IPS-15b (cell line): ENCODE data around the gene RFX4.

Experiments used
- H3K27me3 ChIP-seq: one replicate; pipeline ENCODE4 v1.6.1; 2013; ENCODE audit warnings: low read length; ENCODE audit not compliant: control insufficient read depth, insufficient read depth
- H3K36me3 ChIP-seq: one replicate; pipeline ENCODE4 v1.6.1; 2013; ENCODE audit warnings: low read length; ENCODE audit not compliant: control insufficient read depth, insufficient read depth
- H3K4me1 ChIP-seq: one replicate; pipeline ENCODE4 v1.6.1; 2013; ENCODE audit warnings: mild to moderate bottlenecking, low read length; ENCODE audit not compliant: control insufficient read depth, insufficient read depth
- H3K4me3 ChIP-seq: one replicate; pipeline ENCODE4 v1.5.1; 2013; ENCODE audit warnings: low read depth, low read length
- H3K9ac ChIP-seq: one replicate; pipeline ENCODE4 v1.6.1; 2013; ENCODE audit warnings: low read depth, mild to moderate bottlenecking, low read length
- H3K9me3 ChIP-seq: one replicate; pipeline ENCODE4 v1.6.1; 2013; ENCODE audit warnings: mild to moderate bottlenecking, low read length; ENCODE audit not compliant: control insufficient read depth, insufficient read depth

The RFX4 gene

GRCh38 chr12:106632797-106633450, 50.1 kb downstream of the RFX4 start:
- no peak overlapping the region for H3K9ac ChIP-seq
- no peak overlapping the region for H3K4me3 ChIP-seq
- H3K36me3 ChIP-seq: no peaks in the 10 kb centered on the region
- no peaks in the 10 kb centered on the region for H3K4me1 ChIP-seq
- no peaks in the 10 kb centered on the region for H3K9me3 ChIP-seq
- no peaks in the 10 kb centered on the region for H3K27me3 ChIP-seq

GRCh38 chr12:106633451-106633823, 50.6 kb downstream of the RFX4 start:
- H3K4me3 ChIP-seq: no peak overlapping the region
- no peaks in the 10 kb centered on the region for H3K9me3 ChIP-seq
- H3K4me1 ChIP-seq: no peaks in the 10 kb centered on the region

GRCh38 chr12:106634206-106634605, 51.4 kb downstream of the RFX4 start:
- Histone ChIP-seq H3K9me3 (no peaks in the 10 kb centered on the region), H3K9ac (no peak overlapping the region), H3K4me3 (no peak overlapping the region), H3K27me3 (no peaks in the 10 kb centered on the region), H3K36me3 (no peaks in the 10 kb centered on the region), H3K4me1 (no peaks in the 10 kb centered on the region)

More at GRCh38 chr12:106633451-106633823, 50.6 kb downstream of the RFX4 start:
- Histone ChIP-seq H3K9ac (no peak overlapping the region), H3K27me3 (no peaks in the 10 kb centered on the region), H3K36me3 (no peaks in the 10 kb centered on the region)

GRCh38 chr12:106643000-106643399, 60.2 kb downstream of the RFX4 start:
- no peak overlapping the region for H3K4me3 ChIP-seq
- H3K4me1 ChIP-seq: peaks cover 4% of the 10 kb centered on the region
- H3K9me3 ChIP-seq: no peaks in the 10 kb centered on the region
- no peaks in the 10 kb centered on the region for H3K27me3 ChIP-seq
- no peaks in the 10 kb centered on the region for H3K36me3 ChIP-seq
- H3K9ac ChIP-seq: no peak overlapping the region

- no peaks in the 10 kb centered on the region for H3K36me3 ChIP-seq
- no peak overlapping the region for H3K9ac ChIP-seq
- H3K4me3 ChIP-seq: no peak overlapping the region
- no peaks in the 10 kb centered on the region for H3K27me3 ChIP-seq
- H3K4me1 ChIP-seq: peaks cover 4% of the 10 kb centered on the region
- H3K9me3 ChIP-seq: no peaks in the 10 kb centered on the region
Measured at GRCh38 chr12:106644335-106645073, 61.7 kb downstream of the RFX4 start.

- Histone ChIP-seq H3K27me3 (no peaks in the 10 kb centered on the region), H3K9me3 (no peaks in the 10 kb centered on the region), H3K4me1 (peaks cover 4% of the 10 kb centered on the region), H3K4me3 (no peak overlapping the region), H3K9ac (no peak overlapping the region), H3K36me3 (no peaks in the 10 kb centered on the region)
Measured at GRCh38 chr12:106645074-106645421, 62.2 kb downstream of the RFX4 start.

- Histone ChIP-seq H3K4me1 (peaks cover 4% of the 10 kb centered on the region), H3K9ac (no peak overlapping the region), H3K27me3 (no peaks in the 10 kb centered on the region), H3K4me3 (no peak overlapping the region), H3K9me3 (no peaks in the 10 kb centered on the region), H3K36me3 (no peaks in the 10 kb centered on the region)
Measured at GRCh38 chr12:106645465-106646330, 62.9 kb downstream of the RFX4 start.

GRCh38 chr12:106646472-106646871, 63.7 kb downstream of the RFX4 start:
- Histone ChIP-seq H3K36me3 (no peaks in the 10 kb centered on the region), H3K4me3 (no peak overlapping the region), H3K9ac (no peak overlapping the region), H3K4me1 (peaks cover 4% of the 10 kb centered on the region), H3K27me3 (no peaks in the 10 kb centered on the region), H3K9me3 (no peaks in the 10 kb centered on the region)

- no peaks in the 10 kb centered on the region for H3K36me3 ChIP-seq
- H3K4me3 ChIP-seq: no peak overlapping the region
- peaks cover 4% of the 10 kb centered on the region for H3K4me1 ChIP-seq
- no peak overlapping the region for H3K9ac ChIP-seq
- no peaks in the 10 kb centered on the region for H3K9me3 ChIP-seq
- no peaks in the 10 kb centered on the region for H3K27me3 ChIP-seq
Measured at GRCh38 chr12:106647793-106648514, 65.2 kb downstream of the RFX4 start.

GRCh38 chr12:106648736-106649135, 65.9 kb downstream of the RFX4 start:
- peaks cover 4% of the 10 kb centered on the region for H3K4me1 ChIP-seq
- H3K9ac ChIP-seq: no peak overlapping the region
- H3K36me3 ChIP-seq: no peaks in the 10 kb centered on the region
- H3K27me3 ChIP-seq: no peaks in the 10 kb centered on the region
- H3K4me3 ChIP-seq: no peak overlapping the region
- H3K9me3 ChIP-seq: no peaks in the 10 kb centered on the region

- no peaks in the 10 kb centered on the region for H3K27me3 ChIP-seq
- H3K4me3 ChIP-seq: no peak overlapping the region
- no peaks in the 10 kb centered on the region for H3K36me3 ChIP-seq
- no peaks in the 10 kb centered on the region for H3K9me3 ChIP-seq
- H3K4me1 ChIP-seq: no peaks in the 10 kb centered on the region
- H3K9ac ChIP-seq: no peak overlapping the region
Measured at GRCh38 chr12:106651552-106651951, 68.7 kb downstream of the RFX4 start.
